HCT116 (cell line): Measurements from ENCODE around the gene CREBZF. TPM values are rescaled to one million over a fixed set of nuclear protein-coding genes. Genes with fewer than 3 reads are reported as not detected.

Experiments
- ATAC-seq: fragments of 200-7000 bp; cut with Tn5 transposase; 2 replicates; pipeline ENCODE4 v1.9.1; 2020; ENCODE audit warnings: mild to moderate bottlenecking, moderate library complexity
- BruUV-seq: library from RNA; stranded (reverse); fragments of 400-500 nt; replicated peaks from 2 replicates; lab custom pipeline; 2021; lab: Mats Ljungman, UMichigan
- CTCF ChIA-PET: fragments of 300-600 bp; sonication (Branson Sonifier 250); formaldehyde crosslinking; loops from one replicate; lab custom pipeline; 2021; ENCODE audit warnings: antibody characterized with exemption; lab: Charles Lee
- POLR2A ChIA-PET: fragments of 300-600, 350-600 bp; sonication (Branson Sonifier 250); formaldehyde crosslinking; loops from one replicate; lab custom pipeline; 2021; ENCODE audit warnings: antibody characterized with exemption; lab: Charles Lee
- RAD21 ChIA-PET, 2 experiments: fragments of 300-600 bp; sonication (Branson Sonifier 250); formaldehyde crosslinking; loops; one replicate each; lab custom pipeline; 2023; ENCODE audit warnings: low total read pairs in 2 of 2; ENCODE audit not compliant: uncharacterized antibody in 2 of 2, unreplicated experiment in 2 of 2, low non-redundant PET in 1 of 2; lab: Charles Lee
- DNase-seq: peaks from one replicate; pipeline ENCODE4 v3.0.0-alpha.2; 2010; ENCODE audit warnings: low read depth, low spot score
- H2AFZ ChIP-seq: fragments of 200-600 bp; shearing (Covaris generic), sonication (generic); 2 replicates; pipeline ENCODE4 v1.6.1; 2017; ENCODE audit warnings: low read depth, mixed run types, mixed read lengths, antibody characterized with exemption, low read length; ENCODE audit not compliant: poor library complexity, severe bottlenecking
- H3K27ac ChIP-seq: 2 replicates; pipeline ENCODE4 v1.5.1; 2012; ENCODE audit warnings: low read depth, low read length
- H3K27me3 ChIP-seq: fragments of 200-600 bp; sonication (generic); 2 replicates; pipeline ENCODE4 v1.6.1; 2016; ENCODE audit warnings: mixed run types, low read length, mixed read lengths; ENCODE audit not compliant: insufficient read depth
- H3K36me3 ChIP-seq, 2 experiments: fragments of 200-500 bp in 1 of 2; fragments of 200-600 bp in 1 of 2; sonication (Bioruptor generic) in 1 of 2; sonication (generic) in 1 of 2; 2 replicates each; pipeline versions ENCODE4 v1.5.1 to v1.6.1; 2014 to 2016; ENCODE audit warnings: low read length in 2 of 2, inconsistent platforms in 1 of 2, mixed read lengths in 1 of 2, mixed run types in 1 of 2; ENCODE audit not compliant: insufficient read depth in 2 of 2, control insufficient read depth in 1 of 2
- H3K4me1 ChIP-seq, 2 experiments: fragments of 200-600 bp in 1 of 2; sonication (generic) in 1 of 2; 2 replicates each; pipeline versions ENCODE4 v1.5.1 to v1.6.1; 2012 to 2017; ENCODE audit warnings: low read length in 2 of 2, inconsistent platforms in 1 of 2, mild to moderate bottlenecking in 1 of 2, mixed read lengths in 1 of 2, mixed run types in 1 of 2, moderate library complexity in 1 of 2; ENCODE audit not compliant: insufficient read depth in 2 of 2, control insufficient read depth in 1 of 2
- H3K4me2 ChIP-seq: fragments of 200-600 bp; sonication (generic); 2 replicates; pipeline ENCODE4 v1.6.1; 2017; ENCODE audit warnings: mixed run types, low read length, mixed read lengths
- H3K4me3 ChIP-seq, 2 experiments: fragments of 200-600 bp in 1 of 2; sonication (generic) in 1 of 2; replicated peaks in 1 of 2; 2 replicates each; pipeline ENCODE4 v1.5.1; 2011 to 2016; ENCODE audit warnings: low read length in 2 of 2, control low read depth in 1 of 2, low read depth in 1 of 2, mild to moderate bottlenecking in 1 of 2, mixed read lengths in 1 of 2, mixed run types in 1 of 2
- H3K79me2 ChIP-seq: fragments of 200-600 bp; sonication (generic); 2 replicates; pipeline ENCODE4 v1.6.1; 2017; ENCODE audit warnings: mild to moderate bottlenecking, mixed run types, low read length, moderate library complexity, mixed read lengths; ENCODE audit not compliant: insufficient read depth
- H3K9ac ChIP-seq: fragments of 200-600 bp; sonication (generic); 2 replicates; pipeline ENCODE4 v1.6.1; 2016; ENCODE audit warnings: low read length, mixed read lengths
- H3K9me2 ChIP-seq: fragments of 200-600 bp; sonication (generic), shearing (Covaris generic); 2 replicates; pipeline ENCODE4 v1.6.1; 2017; ENCODE audit warnings: mixed run types, mild to moderate bottlenecking, moderate library complexity; ENCODE audit not compliant: insufficient read depth
- H3K9me3 ChIP-seq, 2 experiments: fragments of 200-500 bp in 1 of 2; fragments of 200-600 bp in 1 of 2; sonication (Bioruptor generic) in 1 of 2; sonication (generic) in 1 of 2; 2 replicates each; pipeline ENCODE4 v1.6.1; 2014 to 2017; ENCODE audit warnings: low read length in 2 of 2, mixed read lengths in 2 of 2, inconsistent platforms in 1 of 2, low read depth in 1 of 2, mild to moderate bottlenecking in 1 of 2, mixed run types in 1 of 2, moderate library complexity in 1 of 2; ENCODE audit not compliant: control insufficient read depth in 1 of 2, insufficient read depth in 1 of 2
- H4K20me1 ChIP-seq: fragments of 200-600 bp; sonication (generic), shearing (Covaris generic); 2 replicates; pipeline ENCODE4 v1.6.1; 2017; ENCODE audit warnings: mixed run types, mild to moderate bottlenecking, moderate library complexity; ENCODE audit not compliant: insufficient read depth
- CEBPB ChIP-seq: IDR thresholded peaks from 2 replicates; pipeline ENCODE4 v1.6.1; 2012; ENCODE audit warnings: low read depth
- FOSL1 ChIP-seq: IDR thresholded peaks from 2 replicates; pipeline ENCODE4 v1.6.1; 2012; ENCODE audit warnings: low read depth
- MAX ChIP-seq: IDR thresholded peaks from 2 replicates; pipeline ENCODE4 v1.6.1; 2012
- POLR2A ChIP-seq: IDR thresholded peaks from 2 replicates; pipeline ENCODE4 v1.7.0; 2011; ENCODE audit warnings: borderline replicate concordance; ENCODE audit not compliant: insufficient read depth, insufficient read length; ENCODE audit errors: extremely low read depth
- POLR2AphosphoS5 ChIP-seq: IDR thresholded peaks from 2 replicates; pipeline ENCODE4 v1.6.1; 2011; ENCODE audit warnings: mild to moderate bottlenecking, low read depth, low read length, moderate library complexity
- RAD21 ChIP-seq: IDR thresholded peaks from 2 replicates; pipeline ENCODE4 v1.6.1; 2012; ENCODE audit warnings: low read depth, mild to moderate bottlenecking
- SIN3A ChIP-seq: IDR thresholded peaks from 2 replicates; pipeline ENCODE4 v1.6.1; 2012; ENCODE audit warnings: low read depth
- SP1 ChIP-seq: IDR thresholded peaks from 2 replicates; pipeline ENCODE4 v1.6.1; 2012; ENCODE audit warnings: low read depth
- ZFX ChIP-seq: fragments of 450-650 bp; IDR thresholded peaks from 2 replicates; pipeline ENCODE4 v1.6.1; 2017
- ZNF274 ChIP-seq: fragments of 200-500 bp; sonication (Bioruptor generic); IDR thresholded peaks from 2 replicates; pipeline ENCODE4 v1.6.1; 2014; ENCODE audit warnings: mild to moderate bottlenecking, low read depth, low read length, inconsistent platforms
- intact Hi-C: fragments of 100-400 bp; cut with micrococcal nuclease; formaldehyde crosslinking; loops from 2 replicates; pipeline ENCODE4 v1.10.0; 2022
- total RNA-seq: library from RNA; stranded (reverse); gene quantifications from one replicate; pipeline ENCODE4 v1.2.1, GENCODE V29; 2021; ENCODE audit not compliant: unreplicated experiment

CREBZF gene
- total RNA-seq, 1 experiment from 2014 or later, result 40.2 TPM

GRCh38 chr11:85685820-85686459 lies 21.0 kb upstream of the CREBZF start, which contains the start of gene CCDC89:
Gene CCDC89, minus strand, starts transcription at chr11:85686195. Its CDS starts 65 bp downstream, at chr11:85686130.
- no peak within 1 kb of the TSS for H3K4me3 ChIP-seq
- H4K20me1 ChIP-seq, result no peaks in the 10 kb centered on the region
- BruUV-seq, result no TSS peak
- H3K27ac ChIP-seq, result no peak within 1 kb of the TSS
- no peaks in the 10 kb centered on the region for H3K9me2 ChIP-seq
- ChIA-PET CTCF (interaction anchor here (1.1 kb wide), 1 partner anchor 9 kb away, joined by 4 read pairs; no protein-coding TSS in a partner anchor), POLR2A (no interaction called here), RAD21 (no interaction called here)
- no peaks in the 10 kb centered on the region for H3K9me3 ChIP-seq
- H3K36me3 ChIP-seq, result no peaks in the 10 kb centered on the region
- H3K79me2 ChIP-seq, result no peaks in the 10 kb centered on the region
- no peaks in the 10 kb centered on the region for H3K4me1 ChIP-seq
- H3K4me2 ChIP-seq, result no peak within 1 kb of the TSS
- H3K27me3 ChIP-seq, result no peaks in the 10 kb centered on the region
- intact Hi-C loops, result no loop called here
- no peak within 1 kb of the TSS for H2AFZ ChIP-seq
- no peak within 1 kb of the TSS for H3K9ac ChIP-seq
- peak; percentile 69 for ATAC-seq
- TF ChIP-seq ZNF274, result no peak
- TF ChIP-seq SP1, result no peak
- no peak for TF ChIP-seq FOSL1
- TF ChIP-seq MAX, result no peak
- TF ChIP-seq SIN3A, result no peak
- TF ChIP-seq RAD21, result no peak
- no peak for TF ChIP-seq ZFX
- no peak for TF ChIP-seq POLR2A
- TF ChIP-seq, all 23 proteins: peak for 0
- no peak for DNase-seq

GRCh38 chr11:85685125-85685819 lies 20.3 kb upstream of the CREBZF start:
- H3K27me3 ChIP-seq, result no peaks in the 10 kb centered on the region
- H3K9ac ChIP-seq, result no peak overlapping the region
- H3K9me3 ChIP-seq, result no peaks in the 10 kb centered on the region
- intact Hi-C loops, result no loop called here
- H3K9me2 ChIP-seq, result no peaks in the 10 kb centered on the region
- H2AFZ ChIP-seq, result no peak overlapping the region
- no TSS peak for BruUV-seq
- no peak overlapping the region for H3K4me3 ChIP-seq
- ChIA-PET CTCF (interaction anchor here (1.1 kb wide), 1 partner anchor 10 kb away, joined by 4 read pairs; no protein-coding TSS in a partner anchor), POLR2A (interaction anchor here (0.6 kb wide), 1 partner anchor 49 kb away, joined by 3 read pairs; no protein-coding TSS in a partner anchor)
- H4K20me1 ChIP-seq, result no peaks in the 10 kb centered on the region
- no peak for ATAC-seq
- H3K36me3 ChIP-seq, result no peaks in the 10 kb centered on the region
- TF ChIP-seq CEBPB (no peak), POLR2AphosphoS5 (no peak)
- TF ChIP-seq, all 23 proteins: peak for 0
- Histone ChIP-seq H3K27ac (no peak overlapping the region), H3K4me1 (no peaks in the 10 kb centered on the region), H3K79me2 (no peaks in the 10 kb centered on the region), H3K4me2 (no peak overlapping the region)
- no peak for DNase-seq
- RAD21 ChIA-PET, result no interaction called here
